NCI-H2029 (cell line): ENCODE results near the gene POU6F2.

Source experiments
- DNase-seq: peaks from one replicate; lab custom pipeline; 2025; lab: John Stamatoyannopoulos, UW

Gene POU6F2

DNA sequence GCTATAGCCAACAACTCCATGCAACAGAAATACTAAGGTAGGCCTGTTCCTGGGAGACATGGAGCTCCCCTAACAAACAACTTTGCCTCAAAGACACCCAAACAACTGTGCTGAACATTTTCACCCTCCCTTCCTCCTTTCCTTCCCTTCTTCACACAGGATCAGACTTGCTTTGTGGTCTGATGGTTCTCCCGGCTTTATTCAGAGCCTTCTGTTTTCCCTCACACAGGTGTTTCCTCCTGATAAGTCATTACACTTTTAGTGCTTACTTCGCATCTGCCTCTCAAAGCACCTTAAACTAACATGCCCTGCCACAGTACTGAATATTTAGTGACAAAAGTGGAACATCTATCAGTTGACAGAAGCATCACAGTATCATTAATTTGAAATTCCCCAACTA lies 532.2 kb downstream of the POU6F2 start:
- no peak for DNase-seq

DNA sequence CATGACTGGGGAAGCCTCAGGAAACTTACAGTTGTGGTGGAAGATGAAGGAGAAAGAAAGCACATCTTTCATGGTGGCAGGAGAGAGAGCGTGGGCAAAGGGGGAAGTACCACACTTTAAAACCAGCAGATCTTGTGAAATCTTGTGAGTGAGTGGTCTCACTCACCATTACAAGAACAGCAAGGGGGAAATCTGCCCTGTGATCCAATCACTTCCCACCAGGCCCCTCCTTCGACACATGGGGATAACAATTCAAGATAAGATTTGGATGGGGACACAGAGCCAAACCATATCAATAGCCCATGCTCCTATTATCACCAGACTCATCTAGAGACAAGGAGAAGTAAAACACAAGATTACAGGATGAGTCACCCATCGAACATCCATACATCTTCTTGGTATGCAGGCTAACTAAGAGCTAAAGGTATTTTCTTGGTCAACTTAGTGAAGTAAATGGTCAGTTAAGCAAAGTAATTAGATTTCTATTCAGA lies 533.2 kb downstream of the POU6F2 start:
- no peak for DNase-seq

- DNase-seq, result no peak
Observed at GRCh38 chr7:39515534-39516228, 538.0 kb downstream of the POU6F2 start.

DNA sequence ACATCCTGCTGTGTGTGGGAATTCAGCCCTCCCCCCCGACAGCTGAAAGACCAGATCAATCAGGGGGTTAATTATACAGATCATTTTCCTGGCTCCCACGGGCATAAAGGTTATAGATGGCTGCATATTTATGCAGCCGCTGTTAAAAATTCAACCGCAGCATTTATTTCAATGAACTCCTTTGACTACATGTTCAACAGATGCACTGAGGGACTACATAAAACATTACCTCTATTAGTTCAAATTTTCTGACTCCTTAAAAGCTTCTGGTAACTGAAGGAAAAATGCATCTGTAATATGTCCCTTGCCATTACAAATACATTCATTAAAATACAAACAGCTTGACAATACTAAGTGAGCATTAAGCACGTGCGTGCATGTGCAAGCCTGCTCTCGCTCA lies 538.8 kb downstream of the POU6F2 start:
- DNase-seq, result no peak

DNA sequence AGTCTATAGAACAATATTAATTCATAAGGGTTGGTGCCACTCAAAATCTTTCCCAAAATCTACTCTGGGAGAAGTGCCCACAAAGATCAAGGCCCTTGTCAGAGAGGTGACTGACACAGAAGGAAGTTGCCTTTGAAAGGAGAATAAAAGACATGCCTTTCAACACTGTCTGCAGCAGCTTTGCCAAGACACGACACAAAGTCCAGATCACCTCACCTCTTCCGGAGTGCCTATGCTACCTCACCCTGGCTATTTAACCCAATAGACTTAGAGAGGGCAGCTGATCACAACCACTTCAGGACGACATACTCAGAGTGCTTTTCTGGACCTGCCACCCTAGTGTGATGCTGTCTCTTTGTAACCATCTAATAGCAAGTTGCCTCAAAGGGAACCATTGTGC lies 539.5 kb downstream of the POU6F2 start:
- no peak for DNase-seq
